T47D (cell line): ENCODE data around the gene HOXA10.
A peak's percentile ranks its signal among the peaks of the same experiment; 100 is the strongest.

Experiments
- DNase-seq, 2 experiments: peaks; one replicate each; pipeline versions ENCODE4 v3.0.0 to v3.0.0-alpha.2; 2011 to 2012; ENCODE audit warnings: low read depth in 1 of 2, low spot score in 1 of 2
- JUND ChIP-seq: IDR thresholded peaks from 2 replicates; pipeline ENCODE4 v1.6.1; 2012; ENCODE audit warnings: low read depth
- in situ Hi-C: cut with HindIII; loops from 2 replicates; pipeline ENCODE4 v1.10.0; 2016; ENCODE audit warnings: low sequenced_read_pairs, low pct_unique_long_range_greater_than_20kb

Gene HOXA10

DNA sequence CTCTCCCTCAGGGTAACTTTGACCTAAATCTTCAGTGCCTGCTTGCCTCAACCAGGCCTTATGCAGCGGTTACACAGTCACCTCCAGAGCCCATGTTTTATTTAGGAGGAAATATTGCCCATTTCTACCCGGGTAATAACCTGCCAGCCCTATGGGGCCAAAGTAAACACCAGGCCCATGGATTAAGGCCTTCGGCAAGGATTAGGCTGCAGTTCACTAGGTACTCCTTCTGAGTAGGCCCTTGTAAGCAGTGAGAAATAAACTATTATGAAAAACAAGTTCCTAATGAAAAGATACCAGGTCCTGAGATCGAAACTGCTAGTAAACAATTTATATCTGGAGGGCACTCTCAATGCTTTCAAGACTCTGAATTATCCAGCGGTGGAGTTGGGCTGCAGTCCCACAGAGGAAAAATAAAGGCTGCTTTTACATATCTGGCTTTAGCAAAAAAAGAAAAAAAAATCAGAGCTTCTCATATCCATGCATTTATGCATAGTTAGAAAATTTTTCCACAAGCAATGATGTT is 3.7 kb upstream of the HOXA10 start:
- TF ChIP-seq JUND, result no peak
- no peak for DNase-seq
- in situ Hi-C loops, result no loop called here

DNA sequence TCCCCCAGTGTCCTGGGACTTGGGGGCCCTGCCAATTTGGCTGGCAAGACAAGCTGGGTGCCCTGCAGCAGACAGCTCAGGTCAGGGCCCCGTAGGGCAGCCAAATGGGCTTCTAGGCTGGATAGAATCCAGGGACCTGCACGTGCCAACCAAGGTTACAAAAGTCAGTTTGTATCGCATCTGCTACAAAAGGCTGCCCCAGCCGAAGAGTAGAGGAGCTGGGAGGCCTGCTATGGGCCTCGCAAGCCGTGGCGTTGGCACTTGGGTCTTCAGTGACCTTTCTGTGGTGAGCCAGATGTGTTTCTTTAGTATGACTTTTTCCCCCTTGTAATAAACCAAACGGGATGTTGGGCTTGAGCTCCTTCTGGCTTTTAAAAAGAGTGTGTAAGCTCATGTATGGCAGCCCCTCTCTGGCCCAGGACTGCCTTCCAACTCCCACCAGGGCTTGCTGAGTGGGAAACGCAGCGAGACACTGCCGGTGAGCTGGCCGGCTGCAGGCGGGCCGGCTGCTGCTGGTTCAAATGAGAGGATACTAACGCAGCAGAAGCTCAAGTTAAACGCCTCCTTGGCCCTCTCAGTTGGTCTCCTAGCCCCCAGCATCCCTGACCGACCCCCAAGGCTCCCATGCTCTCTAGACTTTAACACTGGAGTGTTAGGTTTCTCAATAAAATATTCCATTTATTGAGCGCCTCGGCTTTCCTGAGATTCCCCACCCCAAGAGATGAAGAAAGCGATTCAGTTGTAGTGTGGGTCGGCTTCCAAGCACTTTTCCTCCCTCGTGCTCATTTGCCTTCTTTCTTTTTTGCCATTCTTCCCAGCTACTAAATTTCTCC is 3.1 kb upstream of the HOXA10 start:
- in situ Hi-C loops, result no loop called here
- DNase-seq, result no peak
- no peak for TF ChIP-seq JUND

DNA sequence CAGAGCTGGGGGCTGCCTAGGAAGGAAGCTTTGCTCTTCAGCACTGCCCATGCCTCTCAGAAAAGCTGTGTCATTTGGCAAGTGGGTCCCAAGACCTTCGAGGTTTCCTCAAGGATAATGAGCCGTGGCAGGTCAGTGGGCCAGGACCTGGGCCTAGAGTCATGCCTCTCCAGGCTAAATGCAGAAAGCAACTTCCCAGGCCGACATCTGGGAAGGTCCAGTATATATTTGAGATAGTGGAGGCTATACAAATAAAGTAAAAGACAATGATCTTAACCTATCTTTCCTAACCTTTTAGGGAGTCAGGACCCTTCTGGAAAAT is 2.4 kb upstream of the HOXA10 start:
- in situ Hi-C loops, result no loop called here
- no peak for DNase-seq
- no peak for TF ChIP-seq JUND

DNA sequence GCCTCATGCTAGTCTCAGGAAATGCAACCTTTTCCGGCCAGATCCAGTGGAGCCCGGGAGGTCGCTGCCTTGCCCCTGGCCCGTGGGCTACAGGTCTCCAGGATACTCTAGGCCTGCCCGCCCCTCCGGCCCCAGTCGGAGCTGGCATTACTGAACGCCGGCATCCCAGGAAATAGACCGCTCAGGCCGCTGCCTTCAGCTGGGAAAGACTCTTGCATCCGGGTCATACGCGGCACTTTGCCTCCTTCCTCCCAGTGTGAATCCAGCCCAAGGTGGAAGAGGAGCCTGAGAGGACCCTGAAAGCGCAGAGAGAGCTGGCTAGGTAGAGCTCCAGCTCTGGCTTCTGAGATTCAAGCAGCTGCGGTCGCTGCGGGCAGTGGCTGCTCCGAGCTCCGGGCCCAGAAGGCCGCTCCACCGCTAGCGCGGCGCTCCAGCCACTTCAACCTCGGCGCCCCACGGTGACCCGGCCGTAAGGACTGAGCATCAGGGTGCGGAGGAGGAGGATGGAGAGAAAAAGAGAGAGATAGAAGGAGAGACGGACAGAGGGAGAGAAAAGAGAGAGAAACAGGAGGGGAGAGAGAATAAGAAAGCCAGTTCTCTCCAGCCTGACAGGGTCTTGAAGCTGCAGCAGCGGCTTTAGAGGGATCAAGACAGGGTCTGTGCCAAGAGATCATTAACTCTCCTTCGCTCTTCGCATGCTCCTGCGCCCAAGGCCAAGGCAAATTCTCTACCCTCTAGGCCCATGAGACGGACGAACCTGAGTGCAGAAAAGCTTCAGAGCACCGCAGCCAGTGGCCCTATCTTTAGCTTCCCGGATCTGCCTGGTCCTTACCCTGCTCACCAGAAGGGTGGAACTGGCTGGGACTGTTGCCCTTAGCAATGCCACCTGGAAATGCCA is 1.8 kb upstream of the HOXA10 start:
- TF ChIP-seq JUND, result no peak
- no peak for DNase-seq
- in situ Hi-C loops, result no loop called here

DNA sequence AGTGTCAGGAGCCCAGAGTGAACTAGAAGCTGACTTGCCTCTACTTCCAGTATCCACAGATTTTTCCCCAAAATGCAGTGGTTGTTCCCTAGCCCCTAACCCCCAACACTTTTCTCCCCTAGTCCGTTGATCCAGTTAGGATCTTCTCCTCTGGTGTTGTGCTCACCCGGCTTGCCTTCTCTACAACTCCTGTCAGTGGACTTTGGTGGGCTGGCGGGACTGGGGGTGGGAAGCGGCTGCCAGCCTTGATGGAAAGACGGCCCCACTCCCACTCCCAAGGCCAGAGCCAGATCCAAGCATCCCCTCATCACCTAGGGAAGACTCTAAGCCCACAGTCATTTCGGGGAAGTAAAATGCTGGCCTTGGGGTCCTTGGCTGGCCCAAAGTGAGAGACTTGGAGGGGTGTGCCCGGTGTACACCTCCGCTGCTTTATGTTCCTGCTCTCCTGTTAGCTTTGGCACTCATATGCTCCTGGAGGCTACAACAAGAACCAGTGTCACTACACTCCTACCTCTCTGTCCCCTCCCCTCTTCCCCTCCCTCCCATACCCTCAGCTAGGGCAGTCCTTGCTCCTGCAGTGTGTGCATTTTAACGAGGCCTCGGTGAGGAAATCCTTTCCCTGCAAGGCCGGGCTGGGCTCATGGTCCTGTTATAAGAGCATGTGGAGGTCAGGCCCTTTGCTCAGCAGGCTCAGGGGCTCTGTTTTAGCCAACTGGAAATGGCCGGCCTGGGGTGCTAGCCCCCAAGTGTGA is 930 bp upstream of the HOXA10 start:
- in situ Hi-C loops, result no loop called here
- no peak for TF ChIP-seq JUND
- DNase-seq, result peak; percentile 93 to 95

DNA sequence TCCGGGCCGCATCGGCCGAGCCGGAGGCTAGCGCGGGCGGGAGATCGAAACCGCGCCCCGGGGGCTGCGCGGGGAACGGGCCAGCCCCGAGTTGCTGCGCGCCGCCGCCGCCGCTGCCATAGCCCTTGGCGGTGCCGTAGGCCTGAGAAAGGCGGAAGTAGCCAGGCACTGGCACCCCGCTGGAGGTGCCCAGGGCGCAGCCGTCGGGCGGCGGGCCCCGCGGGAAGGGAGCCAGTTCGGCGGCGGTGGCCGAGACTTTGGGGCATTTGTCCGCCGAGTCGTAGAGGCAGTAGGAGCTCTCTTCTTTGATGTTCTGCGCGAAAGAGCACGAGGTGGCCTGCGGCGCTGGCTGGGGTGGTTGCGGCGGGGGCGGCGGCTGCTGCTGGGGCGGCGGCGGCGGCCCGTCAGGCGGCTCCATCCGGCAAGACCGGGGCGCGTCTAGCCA is 587 bp downstream of the HOXA10 start:
- in situ Hi-C loops, result no loop called here
- no peak for TF ChIP-seq JUND
- no peak for DNase-seq

DNA sequence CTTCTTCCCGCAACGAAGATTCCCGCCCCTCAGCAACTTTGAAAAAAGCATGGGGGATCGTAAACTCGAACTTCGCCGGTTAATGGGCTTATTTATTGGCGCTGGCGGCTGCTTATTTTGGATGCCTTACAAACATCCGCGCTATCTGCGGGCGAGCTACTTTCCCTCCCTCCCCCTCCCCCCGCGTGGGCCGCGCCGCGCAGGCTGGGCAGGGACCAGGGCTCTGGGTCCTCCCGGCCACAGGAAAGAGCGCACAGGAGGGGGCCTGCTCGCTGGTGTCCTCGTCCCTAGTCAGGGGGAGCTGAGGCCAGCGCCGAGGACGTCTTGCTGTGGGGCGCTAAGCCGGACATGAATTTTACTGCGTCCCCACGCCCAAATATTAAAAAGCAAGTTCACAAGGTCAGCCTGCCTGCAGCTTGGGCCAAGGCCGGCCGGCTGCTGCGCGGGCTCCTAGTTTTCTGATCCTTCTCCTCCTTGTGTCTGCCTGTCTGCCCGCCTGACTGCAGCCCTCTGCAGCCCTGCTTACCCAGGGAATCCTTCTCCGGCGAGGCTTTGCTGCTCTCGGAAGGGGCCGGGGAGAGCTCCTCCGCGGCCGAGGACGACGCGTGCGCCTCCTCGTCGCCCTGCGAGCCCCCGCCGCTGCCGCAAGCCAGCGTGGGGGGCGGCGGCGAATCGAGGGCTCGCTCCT is 1.2 kb downstream of the HOXA10 start:
- in situ Hi-C loops, result no loop called here
- no peak for DNase-seq
- no peak for TF ChIP-seq JUND

DNA sequence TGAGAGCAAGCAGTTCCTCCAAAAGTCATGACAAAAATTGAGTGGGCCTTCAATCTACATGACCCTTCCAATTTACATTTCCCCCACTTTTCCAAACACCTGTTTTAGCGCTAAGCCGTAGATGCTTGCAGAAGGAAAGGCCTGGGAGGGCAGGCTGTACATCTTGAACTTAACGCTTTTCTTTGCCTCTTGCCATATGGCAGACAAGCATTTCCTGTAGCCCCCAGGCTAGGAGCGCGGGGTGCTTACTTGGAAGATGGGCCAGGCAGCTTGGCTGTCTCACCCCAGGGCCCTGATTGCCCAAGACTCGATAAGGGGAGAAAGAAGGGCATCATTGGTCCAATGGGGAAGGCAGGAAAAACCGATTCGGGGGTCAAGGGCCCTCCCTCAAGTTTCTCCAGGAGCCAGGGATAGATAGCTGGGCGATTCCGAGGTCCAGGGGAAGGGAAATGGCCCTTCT is 1.8 kb downstream of the HOXA10 start:
- in situ Hi-C loops, result no loop called here
- no peak for DNase-seq
- TF ChIP-seq JUND, result no peak

DNA sequence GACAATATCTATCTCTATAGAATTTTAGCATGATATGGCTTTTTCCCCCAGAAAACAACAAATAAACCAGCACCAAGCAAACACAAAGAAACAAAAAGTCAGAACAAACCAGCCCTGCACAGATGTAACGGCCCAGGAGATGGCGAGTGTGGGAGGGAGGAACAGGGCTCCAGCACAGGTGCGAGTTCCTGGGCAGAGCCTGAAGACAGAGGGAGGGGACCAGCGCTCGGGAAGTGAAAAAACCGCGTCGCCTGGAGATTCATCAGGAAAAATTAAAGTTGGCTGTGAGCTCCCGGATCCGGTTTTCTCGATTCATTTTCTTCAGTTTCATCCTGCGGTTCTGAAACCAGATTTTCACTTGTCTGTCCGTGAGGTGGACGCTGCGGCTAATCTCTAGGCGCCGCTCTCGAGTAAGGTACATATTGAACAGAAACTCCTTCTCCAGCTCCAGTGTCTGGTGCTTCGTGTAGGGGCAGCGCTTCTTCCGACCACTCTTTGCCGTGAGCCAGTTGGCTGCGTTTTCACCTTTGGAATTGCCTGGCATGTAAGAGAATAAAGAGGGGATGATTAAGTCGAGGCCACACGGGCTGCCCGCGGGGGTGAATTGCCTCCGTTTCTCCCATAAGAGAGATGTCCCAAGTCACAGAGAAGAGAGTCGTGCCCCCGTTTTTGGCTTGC is 2.3 kb downstream of the HOXA10 start:
- DNase-seq, result no peak
- in situ Hi-C loops, result no loop called here
- TF ChIP-seq JUND, result no peak

DNA sequence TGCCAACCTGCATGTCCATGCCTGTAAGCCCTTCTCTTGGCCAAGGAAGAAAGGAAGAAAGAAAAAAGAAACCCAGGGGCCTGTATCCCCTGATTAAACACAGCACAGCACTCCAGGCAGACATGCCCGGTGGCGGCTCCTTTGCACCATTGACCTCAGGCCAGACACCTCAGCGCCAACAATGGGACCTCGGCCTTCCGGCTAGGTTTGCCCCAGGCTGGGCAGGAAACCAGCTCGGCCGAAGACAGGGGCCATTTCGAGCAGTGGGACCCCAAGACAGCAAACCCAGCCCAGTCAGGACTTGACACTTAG is 2.8 kb downstream of the HOXA10 start:
- in situ Hi-C loops, result no loop called here
- DNase-seq, result peak in 1 of 2 experiments; percentile 39
- no peak for TF ChIP-seq JUND

DNA sequence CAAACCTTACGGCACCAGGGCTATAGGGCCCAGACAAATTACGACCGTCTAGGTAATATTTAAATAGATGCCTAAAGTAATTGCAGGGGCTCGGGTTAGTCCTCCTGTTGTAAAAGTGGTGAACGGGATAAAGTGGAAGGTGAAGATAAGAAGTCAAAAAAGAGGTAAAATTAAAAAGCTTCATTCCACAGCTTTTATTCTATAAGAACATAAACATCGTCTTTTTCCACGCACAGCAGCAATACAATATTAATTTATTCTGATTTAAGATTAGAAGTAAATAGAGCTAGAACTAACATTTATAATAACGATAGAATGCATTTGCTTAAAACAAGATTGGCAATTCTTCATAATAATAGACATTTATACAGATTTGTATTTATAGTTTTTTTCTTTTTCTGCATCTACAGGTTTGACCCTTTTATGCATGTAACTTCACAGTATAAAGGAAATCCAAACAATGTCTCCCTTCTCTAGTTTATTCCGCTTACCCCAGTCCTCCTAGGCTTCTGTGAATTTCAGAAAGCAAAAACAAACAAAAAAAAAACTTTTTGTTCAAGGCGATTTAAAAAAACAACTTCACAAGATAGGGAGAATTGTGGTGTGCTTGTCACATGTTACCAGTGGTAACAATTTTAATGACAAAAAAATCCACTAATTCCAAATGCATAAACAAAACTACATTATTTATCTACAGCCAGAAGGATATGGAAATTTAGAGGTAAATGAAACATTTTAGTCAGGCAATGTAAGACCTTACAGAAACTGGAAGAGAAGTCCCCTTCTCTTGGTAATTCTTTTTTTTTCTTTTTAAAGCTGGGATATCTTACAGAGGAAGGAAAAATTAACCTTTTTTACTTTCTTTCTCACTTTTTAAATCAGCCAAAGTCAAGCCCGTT is 3.4 kb downstream of the HOXA10 start:
- no peak for TF ChIP-seq JUND
- DNase-seq, result no peak
- in situ Hi-C loops, result no loop called here
